Fibroblast of skin of abdomen (primary cell): Measurements from ENCODE around the gene APOBR.
"Not testable (repeated sequence)": the region's sequence is repeated elsewhere in the genome, so short reads cannot be mapped to it uniquely, and the experiment has no call there.

Experiments
- DNase-seq: peaks from one replicate; pipeline ENCODE4 v3.0.0-alpha.2; 2013

Gene APOBR

DNA sequence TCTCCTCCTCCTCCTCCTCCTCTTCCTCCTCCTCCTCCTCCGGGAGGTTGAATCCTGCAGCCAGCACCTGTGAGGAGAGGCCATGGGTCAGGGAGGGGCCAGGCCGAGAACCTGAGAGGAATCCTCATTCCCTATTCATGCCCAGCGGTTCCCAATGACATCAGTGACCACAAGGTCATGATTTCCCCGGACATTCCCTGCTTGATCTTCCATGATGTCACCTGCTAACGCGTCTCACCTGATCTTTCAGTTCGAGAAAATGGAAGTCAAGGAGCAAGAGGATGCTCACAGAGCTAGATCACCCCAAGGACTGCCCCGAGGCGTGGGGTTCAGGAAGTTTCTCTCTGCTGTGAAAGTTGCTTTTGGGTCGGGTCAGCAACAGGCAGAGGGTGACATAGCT is 5.4 kb downstream of the APOBR start:
- DNase-seq, result no peak

- not testable (repeated sequence) for DNase-seq
Observed at GRCh38 chr16:28500476-28501180, 6.2 kb downstream of the APOBR start.

DNA sequence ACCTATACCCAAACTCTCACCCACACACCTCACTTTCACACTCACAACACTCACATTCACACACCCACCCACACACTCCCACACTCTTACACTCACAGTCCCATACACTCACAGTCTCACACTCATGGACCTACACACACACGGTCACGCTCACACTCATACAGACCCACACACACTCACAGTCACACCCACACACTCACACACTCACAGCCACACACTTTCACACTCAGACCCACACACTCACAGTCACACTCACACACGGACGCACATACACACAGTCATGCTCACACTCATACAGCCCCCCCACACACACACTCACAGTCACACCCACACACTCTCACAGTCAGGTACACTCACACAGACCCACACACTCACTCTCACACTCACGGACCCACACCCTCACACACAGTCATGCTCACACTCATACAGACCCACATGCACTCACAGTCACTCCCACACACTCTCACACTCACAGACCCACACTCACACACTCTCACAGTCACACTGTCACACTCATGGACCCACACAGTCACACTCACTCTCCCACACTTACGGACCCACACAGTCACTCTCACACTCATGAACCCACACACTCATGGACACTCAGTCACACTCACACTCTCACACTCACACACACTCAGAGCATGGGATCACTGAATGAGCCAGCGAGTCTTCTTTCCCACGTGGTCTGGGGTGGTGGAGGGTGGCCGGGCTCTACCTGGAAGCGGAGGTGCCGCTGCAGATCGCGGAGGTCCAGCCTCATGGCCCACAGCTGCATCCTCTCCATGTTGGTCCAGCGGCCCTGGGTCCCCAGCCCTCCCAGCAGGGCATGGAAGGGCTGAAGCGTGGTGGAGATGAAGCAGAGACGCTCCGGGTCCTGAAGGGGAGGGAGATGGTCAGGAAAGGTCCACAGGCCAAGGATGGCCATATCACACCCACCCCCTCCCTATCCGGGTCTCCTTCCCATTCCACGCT is 7.1 kb downstream of the APOBR start:
- DNase-seq, result no peak

DNA sequence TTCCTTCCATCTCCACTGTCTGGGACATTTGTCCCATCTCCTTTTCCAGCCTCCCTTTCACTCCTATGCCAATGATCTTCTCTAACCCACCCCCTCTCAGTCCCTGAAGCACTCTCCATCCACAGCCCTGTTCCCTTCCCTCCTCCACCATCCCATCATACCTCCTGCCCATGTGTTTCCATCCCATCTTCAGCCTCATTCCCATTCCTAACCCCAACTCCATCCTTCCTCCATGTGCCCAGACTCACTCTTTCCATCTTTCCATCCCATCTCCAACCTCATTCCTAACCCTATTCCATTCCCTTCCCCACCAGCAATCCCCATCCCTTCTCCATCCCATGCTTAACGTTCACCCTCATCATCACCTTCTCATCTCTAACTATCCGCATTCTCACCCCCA is 7.8 kb downstream of the APOBR start:
- no peak for DNase-seq

GRCh38 chr16:28503470-28504259 is 9.2 kb downstream of the APOBR start:
- DNase-seq, result no peak

GRCh38 chr16:28504707-28505404 is 10.4 kb downstream of the APOBR start:
- DNase-seq, result no peak

- DNase-seq, result no peak
Observed at GRCh38 chr16:28505489-28506137, 11.2 kb downstream of the APOBR start.

- DNase-seq, result no peak
Observed at GRCh38 chr16:28511031-28511430, 16.6 kb downstream of the APOBR start.

GRCh38 chr16:28511801-28512789 is 17.7 kb downstream of the APOBR start:
- no peak for DNase-seq

DNA sequence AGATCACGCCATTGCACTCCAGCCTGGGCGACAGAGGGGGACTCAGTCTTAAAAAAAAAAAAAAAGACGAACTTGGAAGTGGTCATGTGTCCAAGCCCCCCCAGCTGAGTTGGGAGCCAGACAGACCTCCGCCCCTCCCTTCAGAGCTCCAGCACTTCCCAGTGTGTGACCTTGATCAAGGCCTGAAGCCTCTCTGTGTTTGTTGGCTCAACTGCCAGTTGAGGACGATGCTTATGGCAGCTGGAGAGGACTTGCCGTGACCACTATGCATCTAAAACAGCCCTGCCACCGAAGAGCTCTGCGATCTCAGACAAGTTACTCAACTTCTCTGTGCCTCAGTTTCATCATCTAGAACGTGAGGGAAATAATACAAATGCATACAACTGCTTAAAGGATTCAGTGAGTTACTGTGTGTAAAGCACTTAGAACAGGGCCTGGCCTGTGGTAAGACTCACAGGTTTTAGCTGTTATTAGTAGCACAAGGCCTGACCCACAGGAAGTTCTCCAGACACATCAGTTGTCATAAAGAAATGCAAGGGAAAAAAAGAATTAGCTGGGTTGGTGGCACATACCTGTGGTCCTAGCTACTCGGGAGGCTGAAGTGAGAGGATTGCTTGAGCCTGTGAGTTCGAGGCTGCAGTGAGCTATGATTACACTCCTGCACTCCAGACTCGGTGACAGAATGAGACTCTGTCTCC is 19.2 kb downstream of the APOBR start:
- peak; percentile 55 for DNase-seq

DNA sequence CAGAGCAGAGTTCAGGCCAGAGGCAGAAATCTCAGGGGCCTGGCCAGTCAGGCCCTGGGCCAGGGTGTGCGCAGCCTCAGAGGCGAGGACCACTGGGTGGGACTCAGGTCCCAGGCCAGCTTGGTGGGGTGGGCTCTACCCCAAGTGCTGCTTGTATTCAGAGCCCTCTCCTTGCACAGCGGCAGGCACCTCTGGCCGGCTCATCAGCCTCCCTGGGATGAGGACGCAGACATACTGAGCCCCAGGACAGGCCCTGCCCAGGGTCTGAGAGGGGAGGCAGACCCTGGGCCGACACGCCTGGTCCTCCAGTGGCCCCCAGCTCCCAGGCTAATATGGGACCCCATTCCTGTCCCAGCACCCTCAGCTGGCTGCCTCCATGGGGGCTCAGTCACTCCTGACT is 19.8 kb downstream of the APOBR start:
- DNase-seq, result no peak

- DNase-seq, result no peak
Observed at GRCh38 chr16:28520672-28521071, 26.2 kb downstream of the APOBR start.

GRCh38 chr16:28521436-28521835 is 27.0 kb downstream of the APOBR start:
- DNase-seq, result no peak

DNA sequence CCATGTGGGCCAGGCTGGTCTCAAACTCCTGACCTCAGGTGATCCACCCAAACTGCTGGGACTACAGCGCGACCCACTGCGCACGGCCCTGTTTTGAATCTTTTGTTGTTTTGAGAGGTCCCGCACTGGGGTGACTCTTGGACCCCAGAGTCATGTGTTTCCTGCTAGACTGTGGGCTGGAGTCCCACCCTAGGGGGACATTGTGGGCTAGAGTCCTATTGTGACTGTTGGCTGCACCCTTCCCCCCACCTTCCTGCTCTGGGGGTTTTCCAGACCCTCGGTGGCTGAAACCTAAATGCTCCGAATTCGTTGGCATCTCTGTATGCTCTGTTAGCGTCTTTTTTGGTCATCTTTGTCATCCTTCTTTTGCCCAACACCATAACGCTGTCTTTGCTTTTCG is 28.3 kb downstream of the APOBR start:
- no peak for DNase-seq

DNA sequence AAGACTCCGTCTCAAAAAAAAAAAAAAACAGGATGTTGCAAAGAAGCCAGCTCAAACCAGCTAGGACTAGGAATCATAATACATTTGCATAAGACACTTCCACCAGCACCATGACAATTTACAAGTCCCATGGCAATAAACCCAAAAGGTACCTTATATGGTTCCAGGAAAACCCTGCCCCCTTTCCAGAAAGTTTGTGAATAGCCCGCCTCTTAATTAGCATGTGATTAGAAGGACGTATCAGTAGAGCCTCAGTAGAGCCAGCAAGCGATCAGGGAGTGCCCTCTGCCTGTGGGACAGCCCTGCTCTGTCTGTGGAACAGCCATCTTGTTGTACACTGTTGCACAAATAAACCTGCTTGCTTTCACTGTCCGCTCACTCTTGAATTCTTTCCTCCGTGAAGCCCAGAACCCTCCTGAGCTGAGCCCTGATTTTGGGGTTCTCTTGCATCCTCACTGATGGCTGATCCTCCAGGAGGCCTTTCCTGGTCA is 30.3 kb downstream of the APOBR start:
- DNase-seq, result no peak

- DNase-seq, result no peak
Observed at GRCh38 chr16:28526201-28527099, 32.0 kb downstream of the APOBR start.

GRCh38 chr16:28527100-28527785 is 32.8 kb downstream of the APOBR start:
- not testable (repeated sequence) for DNase-seq

GRCh38 chr16:28527985-28528384 is 33.5 kb downstream of the APOBR start:
- DNase-seq, result no peak
